Stimulated activated CD8-positive, alpha-beta memory T cell treated with anti-CD3 and anti-CD28 coated beads, Interleukin-7, amount 100 ng/mL, for 48 hours (primary cell): ENCODE data around the gene PON1.

Experiments used
- DNase-seq, 2 donors: peaks; one replicate each; pipeline ENCODE4 v3.0.0-alpha.2; 2020; ENCODE audit warnings: low read depth in 1 of 2; ENCODE audit errors: extremely low read depth in 1 of 2

The PON1 gene

DNA sequence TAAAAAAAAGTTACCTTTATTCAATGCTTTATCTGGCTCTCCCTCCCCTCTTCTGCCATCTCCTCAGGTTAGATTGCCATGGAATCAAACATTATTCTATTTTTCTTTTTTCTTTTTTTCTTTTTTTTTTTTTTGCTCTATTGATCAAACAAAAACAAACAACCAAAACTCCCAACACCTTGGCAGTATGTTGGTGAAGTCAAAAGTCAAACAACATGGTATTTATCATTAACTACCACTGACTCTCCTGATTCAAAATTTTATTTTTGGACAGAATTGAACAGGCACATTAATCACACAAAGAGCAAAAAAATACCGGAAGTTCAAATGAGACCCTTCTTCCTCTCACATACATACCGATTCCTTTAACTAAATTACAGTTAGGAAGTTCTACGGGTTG is 6.4 kb downstream of the PON1 start:
- DNase-seq, result no peak

- no peak for DNase-seq
These were observed 6.8 kb downstream of the PON1 start for GRCh38 chr7:95317546-95317945.

DNA sequence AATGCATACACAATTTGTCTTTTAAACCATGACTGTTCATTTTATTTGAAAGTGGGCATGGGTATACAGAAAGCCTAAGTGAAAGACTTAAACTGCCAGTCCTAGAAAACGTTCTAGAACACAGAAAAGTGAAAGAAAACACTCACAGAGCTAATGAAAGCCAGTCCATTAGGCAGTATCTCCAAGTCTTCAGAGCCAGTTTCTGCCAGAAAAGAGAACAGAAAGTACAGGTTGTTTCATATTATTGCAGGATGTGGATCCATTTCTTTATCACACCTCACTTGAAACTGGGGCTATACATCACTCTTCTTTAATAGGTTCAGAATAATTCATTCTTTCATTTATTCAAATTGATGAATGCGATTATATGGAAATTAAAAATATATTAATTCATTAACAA is 7.7 kb downstream of the PON1 start:
- no peak for DNase-seq

DNA sequence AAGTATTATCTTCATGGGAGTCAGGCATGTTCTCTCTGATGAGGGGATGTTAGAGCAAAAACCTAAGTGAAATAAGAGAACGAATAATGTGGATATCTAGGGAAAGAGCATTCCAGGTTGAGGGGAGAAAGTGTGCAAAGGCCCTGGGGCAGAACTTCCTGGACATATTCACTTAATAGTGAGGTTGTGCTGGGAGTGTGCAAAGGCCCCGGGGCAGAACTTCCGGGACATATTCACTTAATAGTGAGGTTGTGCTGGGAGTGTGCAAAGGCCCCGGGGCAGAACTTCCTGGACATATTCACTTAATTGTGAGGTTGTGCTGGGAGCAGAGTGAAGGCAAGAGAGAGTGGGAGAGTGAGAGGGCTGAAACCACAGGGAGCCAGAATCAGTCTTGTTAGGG is 11.8 kb downstream of the PON1 start:
- no peak for DNase-seq

GRCh38 chr7:95311389-95311788 is 12.9 kb downstream of the PON1 start:
- DNase-seq, result no peak

GRCh38 chr7:95309951-95310350 is 14.4 kb downstream of the PON1 start:
- no peak for DNase-seq

DNA sequence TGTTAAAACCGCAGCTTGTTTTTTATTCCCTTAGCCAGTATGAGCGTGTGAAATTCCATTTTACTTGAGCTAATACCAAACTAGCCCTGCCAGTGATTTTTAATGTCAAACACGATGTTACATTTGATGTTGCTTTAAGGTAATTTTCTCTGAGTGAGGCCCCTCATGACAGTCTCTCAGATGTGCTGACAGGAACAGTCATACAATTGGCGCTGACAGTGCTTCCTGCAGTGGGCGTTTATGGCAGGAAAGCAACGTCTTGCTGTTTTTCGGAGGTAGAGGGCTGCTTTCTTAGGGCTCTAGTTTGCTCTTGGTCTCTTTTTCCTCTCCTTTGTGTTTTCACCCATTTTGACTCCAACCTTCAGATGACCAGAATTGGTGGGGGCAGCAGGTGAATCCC is 19.3 kb downstream of the PON1 start:
- DNase-seq, result no peak

DNA sequence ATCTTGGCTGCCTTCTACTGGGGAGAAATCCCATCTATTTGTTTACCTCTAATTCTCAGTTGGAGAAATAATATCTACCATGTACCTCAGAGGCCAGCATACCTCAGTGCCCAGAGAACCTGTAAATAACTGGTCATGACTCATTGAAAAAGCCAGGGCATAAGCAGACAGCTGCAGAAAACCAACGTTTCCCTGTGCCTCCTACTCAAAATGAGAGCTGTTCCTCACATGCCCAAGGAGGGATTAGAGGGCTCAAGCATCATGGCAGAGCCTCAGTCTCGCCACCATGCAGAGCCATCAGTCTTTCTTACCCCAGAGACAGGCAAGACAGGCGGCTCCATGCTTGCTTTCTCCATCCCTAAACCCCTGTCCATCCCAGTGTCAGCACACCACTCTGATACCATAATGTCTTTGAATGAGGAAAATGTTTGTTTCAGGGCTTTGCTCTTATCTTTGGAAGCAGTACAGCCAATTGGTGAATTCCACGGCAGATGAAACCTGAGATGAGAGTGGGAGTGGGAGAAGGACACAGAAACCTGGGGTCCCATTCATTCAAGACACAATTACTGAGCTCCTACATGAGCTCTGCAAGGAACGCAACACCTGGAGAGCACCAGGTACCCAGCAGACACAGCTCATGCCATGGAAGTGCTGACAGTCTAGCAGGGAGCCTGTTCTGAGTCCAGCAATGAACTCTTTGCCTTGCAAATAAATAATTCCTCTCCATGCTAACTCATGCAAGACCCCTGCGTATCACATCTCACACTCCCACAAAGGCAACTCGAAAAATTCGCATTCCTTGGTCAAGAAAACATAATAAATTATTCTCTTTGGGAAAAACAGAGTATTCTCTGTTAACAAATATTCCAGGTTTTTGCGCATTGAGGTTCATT is 21.1 kb downstream of the PON1 start:
- DNase-seq, result no peak

GRCh38 chr7:95298091-95298490 is 26.2 kb downstream of the PON1 start:
- no peak for DNase-seq

GRCh38 chr7:95297041-95297440 is 27.3 kb downstream of the PON1 start:
- no peak for DNase-seq

GRCh38 chr7:95296456-95296855 is 27.9 kb downstream of the PON1 start:
- DNase-seq, result no peak

GRCh38 chr7:95295397-95295796 is 28.9 kb downstream of the PON1 start:
- no peak for DNase-seq

DNA sequence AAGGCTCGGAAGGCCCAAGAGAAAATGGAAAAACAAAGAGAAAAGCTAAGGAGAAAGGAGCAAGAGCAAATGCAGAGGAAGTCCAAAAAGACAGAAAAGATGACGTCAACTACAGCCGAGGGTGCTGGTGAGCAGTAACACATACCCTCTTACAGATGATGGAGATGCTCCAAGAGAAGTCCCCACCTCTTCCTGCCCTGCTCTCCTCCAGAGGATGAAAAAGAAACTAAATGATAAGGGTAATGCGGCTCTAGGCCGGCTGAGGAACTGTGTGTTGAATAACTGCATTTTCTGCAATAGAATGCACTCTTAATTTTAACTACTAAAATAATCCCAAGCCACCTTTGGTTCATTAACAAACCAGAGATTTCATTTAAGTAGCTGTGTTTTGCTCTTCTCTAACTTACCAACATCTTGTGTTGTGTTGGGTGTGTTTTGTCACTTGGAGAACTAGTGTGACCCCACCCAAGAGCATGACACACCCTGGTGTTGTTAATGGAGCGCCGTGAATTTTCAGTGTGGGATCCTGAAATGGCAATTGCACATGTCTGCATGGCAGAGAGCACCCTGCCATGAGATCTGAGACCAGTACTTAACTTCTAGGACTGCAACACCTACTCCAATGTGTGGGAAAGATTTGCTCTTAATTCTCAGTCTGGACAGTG is 34.0 kb downstream of the PON1 start:
- DNase-seq, result no peak

GRCh38 chr7:95286096-95286495 is 38.2 kb downstream of the PON1 start:
- no peak for DNase-seq

DNA sequence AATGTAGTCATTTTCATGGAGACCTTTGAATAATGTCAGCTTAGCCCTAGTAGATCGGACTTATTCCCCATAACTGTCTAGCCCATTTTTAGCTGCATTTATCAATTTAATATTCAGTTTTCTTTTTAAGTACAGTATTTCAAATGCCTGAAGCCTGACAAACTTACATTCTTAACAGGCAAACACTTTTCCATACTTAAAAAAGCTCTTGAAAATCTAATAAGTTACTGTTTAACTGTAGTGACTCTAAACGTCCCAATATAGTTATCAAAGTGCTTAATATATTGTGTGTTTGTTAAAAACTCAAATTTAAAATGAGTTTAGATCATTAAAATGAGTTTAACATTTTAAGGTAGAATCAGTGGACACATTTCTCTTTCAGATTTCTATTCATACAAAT is 44.9 kb downstream of the PON1 start:
- DNase-seq, result no peak

DNA sequence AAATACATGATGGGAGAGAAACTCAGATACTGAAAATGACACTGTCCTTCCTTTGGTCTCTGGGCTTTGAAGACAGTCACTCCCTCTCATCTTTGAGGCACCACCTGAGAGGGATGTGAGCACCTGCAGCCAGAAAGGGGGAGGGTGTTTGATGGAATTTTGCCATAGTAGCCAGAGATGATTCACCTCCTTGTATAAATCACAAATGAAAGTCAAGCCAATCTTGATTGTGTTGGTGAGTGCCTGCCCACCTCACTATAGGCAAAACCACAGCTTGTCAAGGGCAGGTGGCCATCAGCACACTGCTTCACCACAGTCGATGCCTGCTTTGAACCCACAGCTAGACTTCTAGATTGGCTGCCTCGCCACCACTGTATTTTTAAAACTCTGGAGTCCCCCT is 48.2 kb downstream of the PON1 start:
- DNase-seq, result no peak

GRCh38 chr7:95269640-95270039 is 54.7 kb downstream of the PON1 start:
- DNase-seq, result no peak

DNA sequence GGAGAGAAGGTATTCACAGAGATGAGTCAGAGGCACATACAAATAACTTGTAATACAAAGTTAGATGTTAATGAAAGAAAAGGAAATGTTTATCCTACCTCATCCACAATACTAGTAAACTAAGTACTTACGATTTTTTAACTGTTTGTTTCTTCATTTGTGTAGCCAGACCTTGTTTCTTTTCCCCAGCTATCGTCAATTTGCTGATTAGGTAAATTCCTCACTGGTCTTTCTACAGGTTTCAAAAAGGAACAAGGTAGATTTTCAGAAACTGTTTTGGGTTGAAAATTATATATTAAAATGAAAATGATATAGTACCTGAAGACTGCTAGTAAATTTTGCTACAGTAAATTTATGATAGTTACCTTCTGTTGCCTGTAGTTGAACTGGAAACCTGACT is 56.6 kb downstream of the PON1 start:
- DNase-seq, result no peak

DNA sequence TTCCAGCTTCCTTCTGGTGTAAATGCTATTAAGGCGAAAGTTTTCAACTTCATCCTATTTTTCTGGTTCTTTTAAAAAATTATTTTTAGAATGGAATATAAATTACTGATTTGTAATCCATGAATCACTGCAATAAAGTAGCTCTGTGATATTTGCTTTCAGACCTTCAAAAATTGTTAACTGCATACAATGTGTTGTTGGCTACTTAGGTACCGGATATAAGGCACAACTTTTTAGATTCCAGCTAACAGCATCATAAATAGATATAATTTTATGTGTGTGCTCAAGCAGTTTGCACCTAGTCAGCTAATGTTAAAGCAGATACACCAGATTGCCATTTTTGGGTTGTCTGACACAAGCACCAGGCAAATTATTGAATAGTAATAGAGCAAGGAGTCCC is 58.7 kb downstream of the PON1 start:
- DNase-seq, result no peak

- no peak for DNase-seq
These were observed 59.9 kb downstream of the PON1 start for GRCh38 chr7:95264363-95264891.

- no peak for DNase-seq
These were observed 60.5 kb downstream of the PON1 start for GRCh38 chr7:95263785-95264362.

DNA sequence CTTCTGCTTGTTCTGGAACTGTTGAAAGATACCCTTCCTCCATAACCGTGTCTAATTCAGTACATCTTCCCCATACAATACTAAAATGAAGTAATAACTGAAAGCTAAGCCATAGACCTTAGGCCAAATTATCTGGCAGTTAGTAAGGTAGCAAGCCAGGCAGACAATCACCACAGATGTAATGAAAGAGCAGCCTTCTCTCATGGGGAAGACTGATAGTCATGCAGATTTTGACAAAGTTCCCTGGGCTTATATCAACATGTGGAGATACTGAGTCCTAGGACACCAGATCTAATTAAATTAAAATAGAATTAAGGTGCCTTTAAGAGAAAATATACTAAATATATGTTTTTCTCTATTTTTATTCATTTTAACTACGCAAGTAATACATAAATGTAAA is 61.5 kb downstream of the PON1 start:
- no peak for DNase-seq
